NCI-H2196 (cell line): ENCODE data around the gene MPPED2.

Source experiments
- DNase-seq: peaks from one replicate; lab custom pipeline; 2025; ENCODE audit not compliant: unreplicated experiment; lab: John Stamatoyannopoulos, UW

MPPED2 gene

DNA sequence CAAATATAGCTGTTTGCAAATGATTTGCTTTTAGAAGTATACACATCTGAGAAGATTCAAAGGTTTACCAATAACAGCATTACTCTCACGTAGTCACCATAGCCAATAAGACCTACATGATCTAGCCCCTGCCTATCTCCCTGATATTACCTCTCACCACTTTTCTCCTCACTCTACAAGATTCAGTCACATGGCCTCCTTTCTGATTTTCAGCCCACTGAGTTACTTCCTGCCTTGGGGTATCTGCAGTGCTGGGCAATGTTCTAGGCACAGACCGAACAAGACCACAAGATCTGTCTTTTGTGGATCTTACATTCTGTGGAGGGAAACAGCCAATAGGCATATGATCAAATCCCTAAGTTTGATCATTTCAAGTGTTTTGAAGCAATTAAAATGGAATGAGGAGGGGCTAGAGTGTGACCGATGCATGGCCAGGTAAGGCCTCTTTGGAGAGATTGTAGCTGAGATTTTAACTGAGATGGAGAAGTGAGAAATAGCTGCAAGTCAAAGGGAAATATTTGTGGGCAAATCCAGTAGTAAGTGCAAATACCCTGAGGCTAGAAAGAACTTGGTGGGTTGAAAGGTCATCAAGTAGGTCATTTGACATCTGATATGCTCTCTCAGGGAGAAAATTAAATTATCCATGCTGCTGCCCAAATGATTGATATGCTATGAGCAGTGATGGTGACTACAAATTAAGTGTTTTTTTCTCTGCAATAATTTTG lies 220.2 kb downstream of the MPPED2 start:
- DNase-seq, result no peak

DNA sequence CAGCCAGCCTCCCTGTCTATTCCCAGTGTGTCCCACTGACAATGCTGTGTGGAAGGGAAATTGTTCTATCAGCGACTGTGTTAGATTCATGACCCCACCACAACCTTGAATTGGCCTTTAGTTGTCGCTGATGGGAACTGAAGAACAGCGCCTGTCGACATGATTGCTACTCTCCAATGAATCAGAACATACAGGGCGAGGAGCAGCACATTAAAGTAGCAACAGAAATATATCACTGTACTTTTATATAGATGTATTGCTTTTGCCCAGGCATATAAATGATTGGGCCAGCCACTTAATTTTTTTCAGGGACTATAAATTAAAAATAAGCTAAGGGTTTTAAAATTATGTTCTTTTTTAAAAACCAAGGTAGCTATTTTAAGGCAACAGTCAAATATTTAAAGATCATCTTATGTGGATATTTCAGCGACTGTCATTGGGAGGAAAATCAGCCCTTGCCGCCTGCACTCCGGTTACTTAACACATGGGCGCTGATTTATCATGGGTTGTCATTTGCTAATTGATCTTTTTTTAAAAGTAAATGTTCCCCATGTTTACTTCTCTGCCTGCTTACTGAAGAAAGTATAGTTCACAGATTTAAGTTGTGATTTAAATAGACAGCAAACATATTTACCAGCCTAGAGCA lies 221.2 kb downstream of the MPPED2 start:
- no peak for DNase-seq

DNA sequence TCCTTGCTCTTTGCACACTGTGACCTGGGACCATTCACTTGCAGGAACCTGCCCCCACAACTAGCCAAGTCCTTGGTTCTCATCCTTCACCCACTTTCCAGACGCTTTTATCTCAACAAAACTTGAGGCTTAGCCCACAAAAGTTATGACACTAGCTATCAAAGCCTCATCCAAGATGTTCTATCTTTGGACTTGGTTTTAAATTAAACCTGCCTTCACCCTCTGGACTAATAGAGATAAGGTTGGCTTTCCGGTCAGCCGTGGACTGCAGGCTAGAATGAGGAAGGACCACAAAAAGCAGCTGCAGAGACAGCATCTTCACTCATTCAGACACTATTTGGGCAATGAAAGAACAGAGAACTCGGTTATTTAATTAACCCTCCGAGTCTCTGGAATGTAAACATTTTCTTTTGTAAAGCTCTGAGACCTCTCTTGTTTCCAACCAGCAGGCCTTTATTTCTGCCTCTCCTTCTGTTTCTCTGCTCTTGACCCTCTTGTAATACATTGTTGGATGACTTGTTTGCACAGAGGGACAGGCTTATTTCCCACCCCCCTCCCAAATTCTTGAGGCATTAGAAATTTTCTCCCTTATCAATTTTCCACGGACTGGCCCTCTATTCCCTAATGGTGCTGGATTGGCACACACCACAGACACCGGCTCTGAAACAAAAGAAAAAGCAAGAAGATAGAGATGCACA lies 221.9 kb downstream of the MPPED2 start:
- DNase-seq, result no peak

DNA sequence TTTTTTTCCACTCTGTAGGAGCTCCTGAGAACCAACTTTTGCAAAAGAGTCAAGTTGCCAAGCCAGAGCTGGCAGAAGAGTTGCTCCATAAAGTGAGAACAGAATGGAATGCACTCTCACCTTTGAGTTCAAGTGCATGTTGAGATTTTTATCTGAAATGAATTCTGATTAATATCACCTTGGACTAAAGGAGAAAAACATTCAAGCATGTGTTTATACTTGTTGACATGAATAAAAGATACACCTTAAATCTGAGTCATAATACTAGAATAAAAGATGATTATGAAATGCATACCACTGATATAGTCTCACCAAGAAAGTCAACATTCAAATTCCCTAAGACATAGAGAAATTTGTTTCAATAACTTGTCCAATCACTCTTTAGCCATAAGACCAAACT lies 225.4 kb downstream of the MPPED2 start:
- DNase-seq, result no peak
